HG03045 (cell line): Measurements from ENCODE around the gene HDGFL2.

Experiments
- ATAC-seq: cut with Tn5 transposase; IDR thresholded peaks from one replicate; pipeline ENCODE4 v1.9.1; 2021; ENCODE audit warnings: mild to moderate bottlenecking, moderate library complexity; ENCODE audit not compliant: unreplicated experiment

HDGFL2 gene

DNA sequence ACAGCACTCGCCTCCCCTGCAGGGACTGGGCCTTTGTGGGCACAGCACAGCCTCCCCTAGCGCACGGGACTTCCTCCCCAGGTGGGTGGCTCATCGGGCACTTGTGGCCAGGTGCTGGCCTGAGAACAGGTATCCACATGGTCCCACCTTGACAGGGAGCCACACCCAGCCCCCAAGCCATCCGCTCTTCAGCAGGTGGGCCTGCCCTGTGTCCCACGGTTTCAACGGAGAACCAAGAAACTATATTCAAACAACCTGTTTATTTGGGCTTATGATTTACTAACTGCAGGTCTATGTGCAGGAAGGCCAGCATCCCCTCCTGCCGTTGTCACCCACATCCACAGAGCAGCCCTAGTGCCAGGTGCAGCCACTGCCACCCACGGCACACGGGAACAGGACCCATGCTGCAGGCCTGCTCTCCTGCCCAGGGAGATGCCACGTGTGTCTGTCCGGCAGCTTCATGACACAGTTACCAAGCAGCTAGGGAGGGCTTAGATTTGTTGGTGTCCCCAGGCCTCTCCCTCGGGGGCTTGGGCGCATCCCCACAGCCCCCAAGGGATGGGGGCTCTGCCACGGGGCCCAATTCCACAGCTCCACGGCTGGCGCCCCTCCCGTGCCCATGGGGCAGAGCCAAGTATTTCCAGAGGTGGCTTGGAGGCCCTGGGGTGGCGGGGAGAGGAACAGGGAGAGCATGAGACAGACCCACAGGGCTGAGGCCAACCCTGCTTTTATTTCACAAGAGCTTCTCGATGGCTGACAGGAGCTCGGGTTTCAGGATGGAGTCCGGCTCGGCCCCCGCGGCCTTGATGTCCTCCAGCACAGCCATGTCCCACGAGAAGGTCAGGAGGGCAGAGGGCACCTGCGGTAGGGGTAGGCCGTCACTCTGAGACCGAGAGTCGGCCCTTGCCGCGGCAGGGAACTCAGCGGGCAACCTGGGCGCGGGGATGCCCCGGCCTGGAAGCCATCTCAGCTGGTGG lies 27.0 kb upstream of the HDGFL2 start:
- ATAC-seq = no peak

DNA sequence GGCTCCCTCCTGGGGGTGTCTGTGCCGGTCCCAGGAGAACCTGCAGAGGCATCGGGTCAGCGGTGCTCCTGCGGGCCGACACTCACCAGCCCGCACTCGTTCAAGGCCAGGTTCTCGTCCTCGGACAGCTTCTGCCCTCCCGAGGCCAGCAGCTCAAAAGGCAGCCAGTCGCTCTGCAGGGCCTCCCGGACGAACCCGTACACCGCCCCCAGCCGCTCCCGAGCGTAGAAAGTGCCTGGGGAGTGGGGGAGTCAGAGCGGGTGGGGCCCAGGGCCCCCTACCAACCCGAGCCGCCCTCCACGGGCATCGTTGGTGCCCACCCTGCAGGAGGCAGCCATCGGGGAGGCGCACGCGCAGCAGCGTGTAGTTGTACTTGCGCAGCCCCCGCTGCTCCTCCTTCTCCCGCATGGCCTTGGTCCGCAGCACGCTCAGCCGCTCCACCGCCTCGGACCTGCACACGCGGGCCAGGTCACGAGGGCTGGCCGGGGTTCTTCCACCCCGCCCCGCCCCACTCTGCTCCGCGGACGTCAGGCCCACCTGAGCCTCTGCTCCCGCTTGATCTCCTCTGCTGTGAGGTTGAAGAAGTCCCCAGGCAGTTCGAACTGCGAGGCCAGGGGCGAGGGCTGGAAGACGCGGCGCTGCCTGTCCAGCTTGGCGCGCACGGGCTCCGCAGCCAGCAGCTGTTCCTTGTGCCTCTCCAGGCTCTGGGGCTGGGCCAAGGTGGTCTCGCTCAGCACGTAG lies 26.0 kb upstream of the HDGFL2 start:
- no peak for ATAC-seq

DNA sequence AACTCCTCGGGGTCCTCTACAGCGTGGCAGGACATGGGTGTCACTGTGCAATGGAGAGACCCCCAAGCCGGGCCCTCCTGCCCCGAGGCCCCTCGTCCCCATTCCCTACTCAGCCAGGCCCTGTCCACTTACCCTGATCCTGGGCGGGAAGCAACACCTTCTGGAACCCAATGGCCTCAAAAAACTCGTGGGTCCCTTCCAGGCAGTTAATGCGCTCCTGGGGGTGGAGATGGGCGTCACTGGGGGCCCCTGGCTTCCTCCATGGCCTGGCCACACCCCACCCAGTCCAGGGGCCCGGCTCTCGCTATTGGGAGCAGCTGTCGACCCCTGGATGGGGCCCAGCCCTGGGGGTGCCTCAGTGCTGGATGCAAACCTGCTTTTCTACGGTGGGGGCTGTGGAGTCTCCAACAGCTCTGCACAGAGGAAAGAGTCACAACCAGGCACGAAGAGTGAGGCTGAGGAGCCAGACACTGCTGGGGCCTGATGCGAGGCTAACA lies 25.3 kb upstream of the HDGFL2 start:
- ATAC-seq = no peak

DNA sequence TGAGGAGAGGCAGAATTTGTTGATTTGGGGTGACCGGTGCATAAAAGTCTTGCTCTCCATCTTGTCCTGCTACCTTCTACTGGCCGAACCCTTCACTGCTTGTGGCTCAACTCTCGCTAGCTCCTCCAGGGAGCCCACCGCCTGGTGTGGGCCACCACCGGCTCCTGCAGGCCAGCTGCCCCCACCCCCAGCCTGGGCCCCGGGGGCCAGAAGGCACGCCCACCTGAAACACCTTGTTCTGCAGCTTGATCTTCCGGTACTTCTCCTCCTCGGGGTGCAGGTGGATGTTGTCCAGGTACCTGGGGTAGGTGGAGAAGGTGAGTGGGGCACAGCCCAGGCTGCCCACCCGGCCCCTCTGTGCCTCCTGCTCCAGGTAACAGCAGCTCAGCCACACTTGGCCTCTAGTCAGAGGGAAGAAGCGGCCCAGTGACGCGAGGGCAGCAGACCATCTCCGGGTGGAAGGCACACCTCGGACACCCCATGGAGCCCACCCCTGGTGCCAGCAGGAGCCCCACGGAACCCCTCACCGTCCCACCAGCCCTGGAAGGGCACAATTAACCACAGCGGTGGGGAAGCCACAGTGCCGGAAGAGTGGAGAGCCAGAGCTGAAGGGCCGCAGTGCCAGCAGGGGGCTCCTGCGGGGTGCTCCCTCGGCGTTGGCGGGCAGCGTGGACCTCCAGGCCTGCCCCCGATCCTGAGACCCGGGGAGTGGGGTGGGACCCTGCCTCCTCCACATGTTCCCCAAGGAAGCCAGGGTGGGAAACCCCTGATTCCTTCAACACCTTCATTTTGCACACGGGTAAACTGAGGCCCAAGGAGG lies 24.6 kb upstream of the HDGFL2 start:
- no peak for ATAC-seq

DNA sequence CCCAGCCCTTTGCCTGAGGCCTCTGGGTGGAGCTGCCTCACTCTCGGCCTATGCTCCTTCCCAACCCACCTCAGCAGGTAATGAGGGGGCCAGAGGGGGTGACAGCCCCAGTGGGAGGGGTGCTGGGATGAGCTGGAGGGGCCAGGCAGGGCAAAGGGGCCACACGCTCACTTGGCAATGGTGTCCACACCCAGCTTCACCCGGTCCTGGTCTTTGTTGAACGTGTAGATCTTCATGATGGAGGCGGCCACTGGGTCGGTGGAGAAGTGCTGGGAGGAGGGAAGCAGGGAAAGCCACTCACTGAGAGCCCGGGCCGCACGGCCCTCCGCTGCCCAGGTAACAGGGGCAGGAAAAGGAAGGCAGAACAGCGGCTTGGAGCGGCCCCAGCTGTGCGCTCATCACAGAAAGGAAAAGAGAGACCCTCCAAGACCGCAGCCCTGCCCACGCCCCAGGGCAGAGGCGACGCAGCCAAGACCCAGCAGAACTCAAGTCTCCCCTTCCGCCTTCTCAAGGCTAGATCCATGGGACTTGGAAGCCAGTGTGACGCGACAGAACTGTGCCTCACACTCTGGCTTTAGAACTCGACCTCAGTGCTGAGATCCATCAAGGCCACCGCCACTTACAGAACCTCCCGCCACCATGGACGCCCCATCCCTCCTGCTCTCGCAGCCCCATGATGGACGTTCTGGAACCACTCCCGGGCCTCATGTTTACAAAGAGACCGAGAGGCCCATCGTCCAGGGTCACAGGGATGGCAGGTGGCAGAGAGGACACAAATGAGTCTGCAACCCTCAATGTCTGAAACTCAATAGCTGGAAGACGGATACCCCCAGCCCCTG lies 23.7 kb upstream of the HDGFL2 start:
- ATAC-seq = no peak

DNA sequence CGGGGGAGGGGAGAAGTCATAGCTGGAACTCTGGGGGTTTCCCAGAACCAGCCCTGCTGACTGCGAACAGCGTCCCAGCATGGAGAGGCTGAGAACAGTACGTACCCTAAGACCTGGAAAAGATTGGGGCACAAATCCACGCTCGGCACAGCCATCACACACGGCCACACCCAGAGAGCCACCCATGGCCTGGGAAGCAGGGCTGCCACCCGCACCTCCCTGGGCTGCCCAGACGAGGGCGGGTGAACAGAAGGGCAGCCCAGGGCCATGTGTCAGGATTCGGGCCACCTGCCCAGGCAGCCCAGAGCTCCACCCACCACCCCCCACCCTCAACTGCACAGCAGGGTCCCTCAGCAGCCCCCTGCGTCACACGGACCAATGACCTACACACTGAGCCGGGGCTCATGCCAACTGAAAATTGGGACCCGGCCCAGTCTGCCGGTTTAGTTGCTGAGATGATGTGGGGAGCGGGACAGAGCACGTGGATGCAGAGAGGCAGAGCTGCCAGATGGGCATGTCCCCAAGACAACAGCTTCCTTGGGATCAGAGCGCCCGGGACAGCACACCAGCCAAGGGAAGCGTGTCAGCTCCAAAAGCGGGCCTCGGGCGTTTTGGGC lies 23.0 kb upstream of the HDGFL2 start:
- ATAC-seq = no peak

DNA sequence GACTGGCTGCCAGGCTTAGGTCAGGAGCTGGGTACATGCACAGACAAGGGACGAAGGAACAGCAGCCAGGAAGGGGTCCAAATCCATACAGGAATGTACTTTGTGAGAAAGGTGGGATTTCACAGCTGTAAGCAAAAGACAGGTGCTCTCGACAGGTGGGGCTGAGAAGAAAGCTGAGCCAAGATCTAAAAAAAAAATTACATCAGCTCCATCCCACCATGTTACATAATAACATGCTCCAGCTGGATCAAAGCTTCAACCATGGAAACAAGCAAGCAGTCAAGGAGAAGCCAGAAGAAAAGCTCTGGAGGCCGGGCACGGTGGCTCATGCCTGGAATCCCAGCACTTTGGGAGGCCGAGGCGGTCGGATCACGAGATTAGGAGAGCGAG lies 22.5 kb upstream of the HDGFL2 start:
- no peak for ATAC-seq

DNA sequence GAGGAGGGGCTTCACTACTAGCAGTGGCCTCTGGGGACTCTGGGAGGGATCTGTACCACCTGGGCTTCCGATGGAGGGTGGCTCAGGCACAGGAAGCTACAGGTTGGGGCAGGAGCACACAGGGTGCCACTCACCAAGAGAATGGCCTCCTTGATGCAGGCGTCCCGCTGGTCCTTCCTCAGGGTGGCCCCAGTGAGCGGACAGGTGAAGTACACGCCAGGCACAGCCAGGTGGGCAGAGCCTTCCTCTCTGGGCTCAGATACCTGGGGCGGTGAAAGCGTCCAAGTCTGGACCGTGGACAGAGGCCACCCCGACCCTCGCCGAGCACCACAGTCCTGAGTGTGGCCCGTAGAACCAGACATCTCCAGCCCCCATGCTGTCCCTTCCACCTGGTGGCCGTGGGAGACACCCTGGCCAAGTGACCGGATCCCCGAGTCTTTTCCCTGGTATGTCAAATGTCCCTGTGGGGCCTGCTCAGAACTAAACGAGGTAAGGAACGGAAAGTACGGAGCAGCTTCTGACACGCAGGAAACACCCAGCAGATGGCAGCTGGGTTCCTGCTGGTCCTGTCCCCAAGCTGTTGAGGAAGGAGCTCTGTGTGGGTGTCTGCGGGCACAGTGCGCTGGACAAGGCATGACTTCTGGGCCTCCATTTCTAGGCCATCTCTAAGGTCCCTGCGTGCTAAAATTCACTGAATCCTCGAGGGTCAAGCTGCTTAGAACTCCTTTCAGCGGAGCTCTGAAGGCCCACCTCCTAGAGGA lies 19.7 kb upstream of the HDGFL2 start:
- ATAC-seq = no peak

DNA sequence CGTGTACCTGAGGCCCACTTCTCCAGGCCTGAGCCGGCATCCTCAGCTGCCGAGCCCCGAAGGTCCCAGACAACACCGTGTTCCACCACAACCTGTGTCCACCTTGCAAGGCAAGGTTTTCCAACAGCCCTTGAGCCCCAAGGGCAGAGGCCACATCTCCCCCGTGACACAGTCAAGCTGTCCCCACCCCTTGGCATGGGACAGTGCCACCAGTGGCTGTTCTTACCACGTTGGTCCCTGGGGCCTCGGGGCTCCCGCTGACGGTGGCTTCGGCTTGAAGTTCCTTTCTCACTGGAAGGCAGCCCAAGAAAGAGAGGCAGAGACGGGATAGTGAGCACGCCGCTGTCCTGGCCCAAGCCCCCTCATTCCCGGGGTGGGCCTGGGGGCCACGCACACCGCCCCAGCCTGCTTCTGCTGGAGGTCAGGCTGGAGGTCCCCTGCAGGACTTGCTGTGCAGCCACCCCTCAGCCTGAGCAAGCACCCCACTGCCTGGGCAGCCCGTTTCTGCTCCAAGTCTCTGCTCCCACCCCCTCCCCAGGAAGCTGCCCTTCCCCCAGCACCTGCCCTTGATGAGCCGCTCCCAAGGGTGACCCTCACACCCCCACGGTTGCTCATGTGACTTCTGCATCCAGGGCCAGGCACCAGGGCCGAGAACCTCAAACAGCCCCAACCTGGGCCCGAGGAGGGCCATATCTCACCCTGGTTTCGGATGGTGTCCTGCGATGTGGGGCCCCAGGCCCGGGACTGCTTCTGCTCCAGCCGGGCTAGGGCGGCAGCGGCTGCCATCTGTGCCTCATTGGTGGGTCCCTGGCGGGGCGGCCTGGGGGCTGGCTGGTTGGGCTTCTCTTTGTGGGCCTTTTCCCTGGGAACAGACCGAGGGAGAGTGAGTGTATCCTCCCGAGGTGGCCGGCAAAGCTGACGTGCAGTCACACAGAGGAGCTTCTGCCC lies 18.6 kb upstream of the HDGFL2 start:
- no peak for ATAC-seq

DNA sequence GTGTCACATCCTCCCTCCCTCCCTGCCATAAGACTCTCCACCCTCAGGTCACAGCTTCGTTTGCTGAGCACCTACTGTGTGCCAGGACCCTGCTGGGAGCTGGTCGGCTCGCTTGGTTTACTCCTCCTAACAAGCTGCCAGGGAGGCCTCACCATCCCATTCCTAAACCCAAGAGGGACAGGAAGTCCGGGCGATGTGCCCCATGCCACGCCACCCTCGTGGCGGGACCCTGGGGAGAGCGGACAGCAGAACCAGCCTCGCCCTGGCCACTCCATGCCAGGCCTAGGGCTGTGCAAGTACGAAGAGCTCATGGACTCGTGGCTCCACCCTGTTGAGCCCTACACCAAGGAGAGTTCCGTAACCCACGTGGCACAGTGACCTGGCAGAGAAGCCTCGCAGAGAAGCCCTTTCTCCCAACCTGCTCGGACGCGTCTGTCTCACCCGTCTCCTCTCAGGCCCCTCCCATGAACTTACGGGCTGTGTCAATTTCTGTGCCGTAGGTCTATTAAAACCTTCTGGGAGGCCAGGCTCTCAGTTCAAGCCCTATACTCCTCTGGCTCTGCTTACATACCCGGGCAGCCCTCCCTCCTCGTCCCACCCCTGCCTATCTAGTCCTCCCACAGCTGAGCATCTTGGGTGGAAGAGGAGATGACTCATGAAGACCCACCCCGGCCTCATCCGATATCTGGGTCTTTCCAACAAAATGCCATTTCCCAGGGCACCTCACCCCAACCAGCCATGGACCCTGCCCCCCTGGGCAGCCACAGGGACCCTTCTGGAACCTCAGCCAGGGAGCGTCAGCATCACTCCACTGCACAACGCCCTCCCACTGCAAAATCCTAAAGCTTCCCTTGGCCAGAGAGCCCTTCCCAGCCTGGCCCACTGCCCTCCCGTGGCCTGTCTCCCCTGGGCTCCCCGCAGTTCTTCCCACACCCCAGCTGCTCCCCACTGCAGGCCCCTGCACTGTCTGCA lies 17.1 kb upstream of the HDGFL2 start:
- ATAC-seq = no peak

DNA sequence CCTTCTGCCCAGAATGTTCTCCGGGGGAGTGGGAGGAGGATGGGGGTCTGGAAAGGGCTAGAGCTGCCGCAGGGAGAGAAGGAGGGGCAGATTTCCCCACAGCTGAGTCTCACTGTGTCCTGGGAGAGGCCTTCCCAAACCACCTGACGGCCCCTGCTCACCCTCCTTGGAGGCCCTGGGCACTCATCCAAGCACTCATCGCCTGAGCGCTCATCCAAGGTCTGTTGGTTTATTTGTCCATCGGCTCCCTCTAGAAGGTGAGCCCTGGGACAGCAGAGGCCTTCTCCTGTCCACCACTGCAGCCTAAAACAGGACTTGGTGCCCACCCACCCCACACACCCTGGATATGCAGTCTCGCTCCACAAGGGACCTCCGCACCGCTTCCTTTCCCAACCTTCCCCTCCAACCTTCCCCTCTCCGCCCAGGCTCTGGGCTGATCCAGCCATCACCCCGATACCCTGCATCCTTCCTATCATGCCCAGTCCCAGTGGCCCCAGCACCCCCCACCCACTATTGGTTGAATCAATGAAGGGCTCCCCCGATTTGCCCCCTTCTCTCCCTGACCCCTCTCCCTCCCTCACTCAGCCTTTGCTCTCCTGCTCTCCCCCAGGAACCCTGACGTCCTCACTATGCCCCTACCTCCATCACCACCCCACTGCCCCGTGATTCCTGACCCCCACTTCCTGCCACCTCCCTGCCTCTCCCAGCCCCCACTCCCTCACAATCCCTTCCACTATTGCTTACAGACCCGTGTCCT lies 16.2 kb upstream of the HDGFL2 start:
- ATAC-seq = no peak

DNA sequence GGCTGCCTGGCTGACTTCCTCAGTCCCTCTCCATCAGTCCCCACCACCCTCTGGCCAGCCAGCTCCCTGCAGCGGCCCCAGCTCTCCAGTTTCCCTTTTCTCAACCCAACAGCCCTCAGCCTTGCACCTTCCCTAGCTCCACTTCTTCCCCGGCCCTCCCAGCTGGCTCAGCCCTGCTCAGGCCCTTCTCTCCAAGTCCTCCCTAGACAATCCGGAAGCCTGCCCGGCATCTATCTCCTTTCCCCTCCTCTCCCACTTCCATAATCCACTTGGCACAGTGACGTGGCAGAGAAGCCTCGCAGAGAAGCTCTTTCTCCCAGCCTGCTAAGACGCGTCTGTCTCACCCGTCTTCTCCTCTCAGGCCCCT lies 15.6 kb upstream of the HDGFL2 start:
- ATAC-seq = no peak

DNA sequence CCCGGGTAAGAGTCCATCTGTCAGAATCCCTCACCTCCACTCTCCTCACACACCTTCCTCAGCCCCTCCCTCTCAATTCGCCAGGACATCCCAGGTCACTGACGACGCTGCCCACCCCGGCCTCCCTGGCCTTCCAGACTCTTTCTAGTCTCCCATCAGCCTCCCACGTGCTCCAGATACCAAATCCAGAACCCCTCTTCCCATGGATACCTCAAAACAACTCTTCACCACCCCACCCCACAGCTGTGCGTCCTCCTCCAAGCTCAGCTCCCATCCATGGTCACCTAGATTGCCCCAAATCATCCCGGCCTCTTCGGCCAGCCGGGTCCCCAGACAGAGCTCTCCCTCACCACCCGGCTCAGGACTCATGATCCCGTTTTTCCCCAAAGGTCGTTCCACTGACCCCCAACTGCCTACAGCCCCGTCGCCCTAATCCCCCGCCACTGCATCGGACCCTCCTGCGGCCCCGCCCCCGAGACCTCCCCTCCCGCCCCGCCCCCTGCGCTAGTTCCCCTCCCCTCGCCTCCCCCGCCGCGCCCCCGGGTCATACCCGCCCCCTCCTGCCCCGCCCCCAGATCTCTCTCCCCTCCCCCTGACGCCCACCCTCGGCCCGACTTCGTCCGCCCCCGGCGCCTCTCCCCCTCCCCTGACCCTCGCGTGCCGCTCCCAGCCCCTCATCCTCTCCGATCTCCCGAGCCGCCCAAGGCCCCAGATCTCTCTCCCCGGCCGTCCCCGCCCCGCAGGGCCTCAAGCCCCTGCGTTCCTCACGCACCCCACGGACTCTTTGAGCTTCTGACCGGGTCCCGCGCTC lies 15.0 kb upstream of the HDGFL2 start:
- ATAC-seq = peak; percentile 23

DNA sequence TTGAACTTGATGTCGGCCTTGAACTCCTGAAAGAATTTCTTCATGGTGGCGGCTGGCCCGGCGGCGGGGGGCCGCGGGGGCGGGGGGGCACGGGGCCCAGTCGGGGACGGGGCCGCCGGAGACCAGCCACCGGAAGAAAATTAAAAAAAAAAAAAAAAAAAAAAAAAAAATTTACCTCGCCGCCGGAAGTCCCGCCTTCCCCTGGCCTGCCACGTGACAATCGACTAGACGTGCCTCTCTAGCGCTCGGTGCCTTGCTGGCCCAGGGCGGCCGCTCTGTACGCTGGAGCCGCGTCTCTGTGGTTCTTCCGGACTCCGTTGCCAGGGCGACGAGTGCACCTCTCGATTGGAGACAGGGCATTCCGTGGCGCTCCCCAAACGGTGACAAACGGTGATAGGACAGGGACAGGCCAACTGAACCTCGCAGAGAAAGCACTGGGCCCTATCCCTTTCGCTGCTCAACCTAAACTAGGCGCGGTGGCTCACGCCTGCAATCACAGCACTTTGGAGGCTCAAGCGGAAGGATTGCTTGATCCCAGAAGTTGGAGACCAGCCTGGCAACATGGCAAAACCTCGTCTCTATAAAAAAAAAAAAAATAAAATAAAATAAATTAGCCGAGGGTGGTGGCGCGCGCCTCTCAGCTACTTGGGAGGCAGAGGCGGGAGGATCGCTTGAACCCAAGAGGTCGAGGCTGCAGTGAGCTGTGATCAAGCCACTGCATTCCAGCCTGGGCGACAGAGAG lies 14.3 kb upstream of the HDGFL2 start, which contains the start of gene UBXN6:
Gene UBXN6, minus strand, starts transcription at position 141 of the 742 bp plus-strand sequence. Its CDS starts 97 bp downstream, at position 44.
- peak; percentile 85 for ATAC-seq
